GM21447 (cell line): ENCODE measurements around the gene DOCK1.

ENCODE experiments used
- ATAC-seq: cut with Tn5 transposase; IDR thresholded peaks from one replicate; pipeline ENCODE4 v1.9.1; 2021; ENCODE audit not compliant: unreplicated experiment

DOCK1 gene

DNA sequence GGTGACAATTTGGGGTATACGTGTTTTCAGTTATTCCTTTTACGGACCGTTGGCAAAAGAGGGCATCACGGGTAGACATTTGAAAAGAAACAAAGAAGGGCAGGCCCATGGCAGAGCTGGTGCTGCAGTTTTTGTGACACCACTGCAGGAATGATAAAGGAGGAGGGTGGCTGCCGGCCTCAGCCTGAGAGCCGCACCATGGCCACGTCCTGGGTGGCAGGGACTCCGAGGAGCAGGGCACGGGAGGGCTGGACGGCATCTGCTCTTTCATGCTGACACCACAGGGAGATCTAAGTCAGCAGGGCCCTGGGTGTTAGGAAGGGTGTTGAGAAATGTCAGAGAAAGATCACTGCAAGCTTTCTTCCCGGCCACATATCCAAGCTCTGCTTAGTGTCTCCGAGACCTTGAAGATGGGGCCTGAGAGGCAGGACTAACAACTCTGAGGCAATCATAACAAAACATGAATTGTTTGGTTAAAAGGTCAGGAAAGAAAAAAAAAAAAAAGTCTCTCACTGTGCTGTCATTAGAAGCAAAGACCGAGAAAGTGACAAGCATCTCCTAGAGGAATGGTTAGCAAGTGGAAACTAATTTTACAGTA, 254.5 kb downstream of the DOCK1 start:
- ATAC-seq, result no peak

DNA sequence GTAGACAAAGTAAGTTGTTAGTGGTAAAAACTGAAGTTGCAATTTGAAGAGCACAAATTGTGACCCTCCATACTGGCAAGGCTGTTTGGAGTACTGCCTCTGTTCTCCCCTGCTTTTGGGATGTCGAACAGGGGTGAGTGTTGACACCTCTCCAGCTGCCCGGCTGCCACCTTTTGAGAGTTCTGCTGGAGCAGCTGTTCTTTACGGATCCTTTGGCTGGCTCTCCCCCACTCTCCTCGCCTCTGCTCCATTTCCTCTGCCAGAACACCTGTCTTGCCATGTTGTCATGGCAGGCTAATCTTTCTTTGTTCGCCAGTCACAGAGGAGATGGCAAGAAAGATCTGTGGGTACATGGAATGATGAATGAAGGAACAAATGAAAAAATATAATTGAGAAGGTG, 256.3 kb downstream of the DOCK1 start:
- no peak for ATAC-seq

DNA sequence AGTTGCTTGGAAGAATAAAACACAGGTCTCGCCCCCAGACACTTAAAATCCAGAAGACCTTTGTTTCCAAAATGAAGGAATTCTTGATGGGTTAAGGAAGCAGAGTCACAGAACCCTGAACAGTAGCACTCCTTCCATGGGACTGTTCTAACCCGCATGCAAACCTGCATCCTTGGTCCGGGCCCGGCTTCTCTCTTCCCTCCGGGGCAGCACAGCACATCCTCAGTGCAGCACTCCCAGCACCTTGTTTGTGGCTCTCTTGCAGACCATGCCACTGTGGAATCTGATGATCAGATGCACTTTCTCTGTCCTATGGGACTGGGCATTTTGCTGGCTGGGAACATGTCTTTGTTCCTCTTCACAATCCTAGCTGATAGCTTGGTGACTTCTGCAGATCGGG, 257.6 kb downstream of the DOCK1 start:
- ATAC-seq, result no peak

DNA sequence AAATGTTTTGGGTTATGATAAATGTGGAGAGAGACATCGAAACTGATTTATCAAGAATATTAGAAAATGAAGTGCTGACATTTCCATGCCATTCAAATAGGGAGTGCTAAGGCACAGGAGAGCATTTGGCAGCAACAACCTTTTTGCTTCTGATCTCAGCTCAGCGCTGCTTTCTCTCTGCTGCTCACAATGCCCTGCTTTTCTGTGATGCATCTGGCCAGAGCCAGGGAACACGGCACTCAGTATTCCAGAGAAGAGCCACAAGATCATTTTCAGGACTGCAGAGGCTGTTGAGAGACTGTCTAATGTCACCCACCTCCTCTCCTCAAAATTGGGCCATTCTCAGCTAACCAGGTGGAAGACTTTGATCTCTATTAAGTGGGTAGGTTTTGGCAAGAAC, 263.0 kb downstream of the DOCK1 start:
- ATAC-seq, result no peak

DNA sequence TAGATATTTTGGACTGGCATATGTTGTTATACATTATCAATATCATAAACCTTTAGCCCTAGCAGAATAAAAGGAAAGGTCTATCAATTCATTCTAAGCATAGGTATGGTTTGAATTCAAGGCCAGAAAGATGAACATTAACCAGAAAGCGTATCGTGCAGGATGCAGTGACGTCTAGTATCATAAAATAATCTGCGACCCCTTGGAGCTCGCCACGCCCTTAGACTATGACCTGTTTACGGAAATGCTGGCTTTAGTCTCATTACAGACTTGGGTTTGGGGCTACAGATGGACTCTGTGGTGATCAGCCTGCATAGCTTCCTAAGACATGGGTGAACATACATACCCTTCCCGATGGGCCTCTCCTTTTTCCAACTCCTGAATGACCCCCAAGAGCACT, 269.6 kb downstream of the DOCK1 start:
- ATAC-seq, result no peak

DNA sequence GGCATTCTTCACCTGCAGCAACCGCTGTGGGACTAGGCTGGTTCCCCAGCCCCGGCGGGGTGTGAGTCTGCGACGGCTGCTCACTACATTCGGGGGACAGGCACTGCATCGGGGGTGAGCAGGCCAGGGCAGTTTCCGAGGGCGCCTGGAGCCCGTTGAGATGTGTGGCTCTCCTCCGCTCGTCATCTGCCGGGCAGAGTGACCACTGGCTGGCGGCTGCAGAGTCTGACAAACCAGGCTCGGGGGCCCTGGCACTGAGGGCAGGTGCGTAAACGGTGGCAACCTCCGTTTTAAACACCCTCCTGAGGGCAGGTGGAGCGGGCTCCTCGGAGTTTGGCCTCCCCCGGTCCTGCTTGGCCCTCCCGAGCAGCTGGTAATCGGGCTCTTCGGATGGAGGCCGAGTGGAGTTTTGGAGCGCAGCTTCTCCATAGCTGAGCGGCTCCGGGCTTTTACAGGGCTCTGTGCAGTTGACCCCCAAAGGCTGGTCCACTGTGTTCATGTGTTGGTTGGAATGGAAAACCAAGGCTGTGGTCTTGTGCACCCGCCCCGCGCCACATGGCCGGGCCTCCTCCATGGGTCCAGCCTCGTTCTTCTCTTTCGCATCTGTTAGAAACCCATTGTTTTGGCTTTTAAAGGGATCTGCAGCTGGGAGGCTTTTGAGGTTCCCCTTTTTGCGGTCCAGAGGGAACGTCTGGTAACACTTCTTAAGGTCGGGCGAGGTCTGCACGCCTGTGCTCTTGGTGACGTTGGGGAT, 270.3 kb downstream of the DOCK1 start:
- ATAC-seq, result no peak

DNA sequence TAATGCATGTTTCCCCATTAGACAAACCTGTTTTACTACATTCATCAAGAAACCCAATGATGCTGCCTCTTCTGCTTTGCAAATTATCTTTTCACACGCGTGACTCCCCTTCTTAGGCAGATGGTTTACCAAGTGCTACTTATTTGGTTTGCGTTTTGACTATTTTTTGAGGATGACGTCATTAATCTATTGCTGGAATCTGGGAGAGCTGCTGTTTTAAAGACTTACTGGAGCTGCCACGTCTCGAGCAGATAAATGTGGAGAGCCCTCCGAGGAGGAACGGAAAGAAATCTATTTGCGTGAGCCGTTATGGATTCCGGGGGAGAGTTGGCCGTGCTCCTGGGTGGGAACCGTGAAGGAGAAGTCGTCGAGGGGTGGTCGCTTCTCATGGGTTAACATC, 271.4 kb downstream of the DOCK1 start:
- ATAC-seq, result no peak

DNA sequence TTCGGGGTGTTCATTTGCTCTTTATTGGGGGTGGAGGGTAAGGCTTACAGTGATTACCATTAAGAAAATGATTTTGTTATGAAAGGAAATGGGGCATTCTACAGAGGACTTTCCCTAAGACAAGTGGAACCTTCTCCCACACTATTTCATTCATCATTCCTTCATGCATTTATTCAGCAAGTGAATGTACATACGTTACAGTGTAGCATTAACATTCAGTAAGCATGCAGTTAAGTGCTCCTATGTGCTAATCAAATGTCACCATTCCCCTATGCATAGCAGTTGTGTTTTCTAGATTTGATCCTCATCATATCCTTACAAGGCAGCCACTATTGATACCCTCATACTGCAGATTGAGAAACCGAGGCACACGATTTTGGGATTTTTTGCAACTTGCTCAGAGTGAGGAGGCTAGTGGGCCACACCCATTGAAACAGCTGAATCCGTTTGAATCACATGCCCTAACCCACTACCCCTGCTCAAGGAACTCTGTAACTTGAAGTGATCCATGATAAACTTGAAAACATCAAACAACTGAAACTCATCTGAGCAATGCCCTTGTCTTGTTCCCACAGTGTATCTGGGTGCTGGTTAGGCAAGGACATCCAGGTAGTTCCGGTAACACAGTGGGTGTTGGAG, 274.5 kb downstream of the DOCK1 start:
- no peak for ATAC-seq

DNA sequence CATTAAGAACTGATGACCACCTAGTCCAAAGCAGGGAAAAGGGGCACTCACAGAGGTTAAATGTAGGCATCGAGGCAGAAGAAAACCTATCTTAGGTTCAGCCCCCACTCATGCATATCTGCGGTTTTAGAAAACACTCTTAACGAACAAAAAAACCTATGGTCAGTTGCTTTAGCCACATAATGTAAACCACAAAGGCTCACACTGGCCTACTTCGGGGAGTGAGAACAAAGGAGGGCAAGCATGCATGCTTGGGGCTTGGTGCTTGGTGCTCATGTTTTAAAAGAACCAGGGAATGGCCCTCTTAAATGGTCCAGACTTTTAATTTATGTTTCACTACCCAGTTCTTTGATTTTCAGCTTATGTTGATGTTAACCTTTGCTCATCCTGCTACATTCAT, 276.9 kb downstream of the DOCK1 start:
- no peak for ATAC-seq

DNA sequence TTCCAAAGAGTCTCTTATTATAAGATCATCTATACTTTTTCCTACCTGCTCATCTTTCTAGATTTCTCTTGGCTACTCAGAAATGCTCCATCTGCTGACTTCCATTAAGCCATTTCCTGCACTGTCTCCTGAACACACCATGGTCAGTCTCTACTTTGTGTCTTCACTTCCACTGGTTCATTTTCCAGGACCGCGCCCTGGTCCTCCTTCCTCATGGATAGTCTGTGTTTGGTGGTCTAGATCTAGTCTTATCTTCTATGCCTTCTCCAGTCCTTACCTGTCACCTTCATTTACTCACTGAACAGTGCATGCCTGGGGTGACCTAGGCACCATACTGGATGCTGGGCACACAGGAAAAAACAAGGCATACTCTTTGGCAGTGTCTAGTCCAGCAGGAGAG, 279.4 kb downstream of the DOCK1 start:
- ATAC-seq, result no peak

DNA sequence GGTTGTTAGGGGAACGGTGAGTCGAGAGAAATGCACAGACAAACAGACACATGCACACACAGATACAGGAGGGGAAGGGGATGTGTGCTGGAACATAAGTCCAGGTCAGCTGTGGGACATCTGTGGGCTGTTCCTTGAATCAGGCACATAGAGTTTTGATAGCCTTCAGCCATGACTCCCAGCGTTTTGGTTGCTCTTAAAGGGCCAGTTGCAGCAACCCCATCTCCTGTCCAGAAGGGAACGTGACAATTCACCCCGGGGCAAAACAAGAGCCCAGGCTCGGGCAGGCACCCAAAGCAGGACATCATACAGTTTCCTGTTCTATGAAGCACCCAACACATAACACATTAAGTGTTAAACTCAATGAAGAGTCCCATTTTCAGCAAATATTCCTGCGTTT, 281.6 kb downstream of the DOCK1 start:
- ATAC-seq, result no peak

DNA sequence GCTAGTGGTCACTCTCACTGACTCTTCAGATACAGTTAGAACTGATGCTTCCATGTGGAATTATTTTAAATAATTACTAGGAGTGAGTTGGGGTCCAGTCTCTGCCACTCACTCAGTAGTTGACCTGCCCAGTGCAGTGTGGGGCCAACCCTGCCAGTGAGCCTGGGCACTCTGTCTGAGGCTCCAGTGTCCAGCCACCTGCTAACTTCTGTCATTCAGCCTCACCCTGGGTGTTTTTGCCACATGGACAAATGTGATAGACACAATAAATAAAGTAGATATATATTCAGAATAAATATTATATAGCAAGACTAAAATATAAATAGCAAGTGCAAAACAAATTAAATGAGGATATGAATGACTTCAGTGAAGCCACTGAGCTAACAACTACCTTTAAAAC, 284.0 kb downstream of the DOCK1 start:
- no peak for ATAC-seq

DNA sequence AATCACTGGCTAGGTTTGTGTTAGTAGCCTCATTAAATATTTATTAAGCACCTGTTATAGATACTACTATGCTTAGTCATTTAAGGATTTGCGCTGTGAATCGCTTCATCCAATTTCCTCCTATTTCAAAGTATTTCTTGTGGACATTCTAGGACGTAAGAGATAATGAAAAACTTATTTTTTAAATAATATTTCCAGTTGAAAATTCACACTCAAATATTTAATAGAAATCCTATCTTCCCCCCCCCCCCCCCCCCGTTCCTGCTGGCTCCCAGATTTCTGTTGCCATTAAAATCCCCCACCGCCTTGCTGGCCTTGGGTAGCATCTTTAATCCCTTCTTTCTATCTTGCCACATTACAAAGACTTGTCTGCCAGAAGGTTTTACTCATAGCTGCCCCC, 285.2 kb downstream of the DOCK1 start:
- no peak for ATAC-seq

DNA sequence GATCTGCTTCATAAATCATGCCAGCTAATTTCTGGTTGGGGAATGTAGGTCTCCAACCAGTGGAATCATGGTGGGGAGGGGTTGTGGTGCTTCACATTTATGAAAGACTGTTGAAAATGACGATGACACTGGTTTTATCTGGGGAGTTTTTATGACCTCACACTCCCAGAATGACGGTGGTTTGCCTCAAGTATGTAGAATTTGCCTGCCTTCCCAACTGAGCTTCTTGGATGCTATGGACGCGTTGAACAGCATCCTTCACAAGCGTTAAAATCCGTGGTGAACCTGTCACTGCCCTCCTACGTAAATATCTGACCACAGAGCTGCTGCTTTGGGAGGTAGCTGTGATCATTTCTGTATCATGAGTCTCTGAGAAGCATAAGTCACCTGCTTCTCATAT, 287.9 kb downstream of the DOCK1 start:
- no peak for ATAC-seq

DNA sequence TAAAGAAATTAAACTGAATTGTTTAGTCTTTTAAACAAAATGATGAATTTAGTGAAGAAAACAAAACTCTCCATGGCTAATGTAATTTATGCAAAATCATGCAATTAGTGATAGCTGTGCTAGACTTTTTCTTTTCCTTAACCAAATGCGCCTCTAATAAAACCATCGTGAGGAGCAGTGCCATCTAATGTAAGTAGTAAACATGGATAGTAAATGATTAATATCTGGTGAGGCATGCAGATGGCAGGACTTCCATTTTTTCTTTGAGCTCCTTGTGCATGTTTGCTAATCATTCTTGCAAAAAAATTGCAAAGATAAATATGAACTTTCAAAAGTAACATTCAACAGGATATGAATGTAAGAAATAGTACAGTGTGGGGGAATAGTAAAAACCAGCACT, 288.9 kb downstream of the DOCK1 start:
- ATAC-seq, result no peak

DNA sequence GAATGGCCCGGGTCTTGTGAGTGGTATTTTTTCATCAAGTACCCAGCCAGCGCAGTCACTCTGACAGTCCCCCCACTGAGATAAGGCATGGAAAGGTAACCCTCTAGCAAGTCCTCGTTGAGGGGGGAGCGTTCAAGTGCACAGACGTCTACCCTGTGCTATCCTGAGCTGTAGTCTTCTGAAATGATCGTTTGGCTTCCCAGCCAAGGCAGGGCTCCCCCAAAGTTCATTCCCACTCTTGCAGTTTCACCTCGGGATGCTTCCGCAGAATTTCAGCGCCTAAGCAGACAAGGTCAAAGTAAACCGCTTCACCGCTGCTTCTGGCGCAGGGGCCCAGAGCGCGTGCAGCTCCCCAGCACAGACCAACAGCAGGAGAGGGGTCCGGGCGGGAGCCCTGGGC, 289.4 kb downstream of the DOCK1 start:
- ATAC-seq, result no peak

DNA sequence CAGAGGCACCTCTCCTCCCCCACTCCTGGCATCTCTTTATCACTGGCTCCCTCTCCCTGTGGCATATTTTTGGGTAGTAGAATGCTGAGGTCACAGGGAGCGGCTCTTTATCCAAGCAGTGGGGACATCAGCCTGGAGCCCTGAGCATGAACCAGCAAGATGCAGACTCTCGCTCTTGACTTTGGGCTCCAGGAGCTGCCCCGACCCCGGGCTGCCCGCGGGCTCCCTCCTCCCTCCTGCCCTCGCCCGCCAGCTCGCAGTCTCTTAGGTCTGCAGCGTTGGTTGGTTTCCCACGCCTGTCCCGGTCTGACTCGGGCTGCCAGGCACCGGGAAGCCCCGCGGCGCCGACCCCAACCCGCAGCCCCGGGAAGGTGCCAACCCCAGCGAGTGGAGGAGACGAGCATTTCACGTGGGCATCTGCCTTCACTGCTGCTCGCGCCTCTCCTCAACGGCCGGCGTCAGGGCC, 289.8 kb downstream of the DOCK1 start:
- no peak for ATAC-seq

DNA sequence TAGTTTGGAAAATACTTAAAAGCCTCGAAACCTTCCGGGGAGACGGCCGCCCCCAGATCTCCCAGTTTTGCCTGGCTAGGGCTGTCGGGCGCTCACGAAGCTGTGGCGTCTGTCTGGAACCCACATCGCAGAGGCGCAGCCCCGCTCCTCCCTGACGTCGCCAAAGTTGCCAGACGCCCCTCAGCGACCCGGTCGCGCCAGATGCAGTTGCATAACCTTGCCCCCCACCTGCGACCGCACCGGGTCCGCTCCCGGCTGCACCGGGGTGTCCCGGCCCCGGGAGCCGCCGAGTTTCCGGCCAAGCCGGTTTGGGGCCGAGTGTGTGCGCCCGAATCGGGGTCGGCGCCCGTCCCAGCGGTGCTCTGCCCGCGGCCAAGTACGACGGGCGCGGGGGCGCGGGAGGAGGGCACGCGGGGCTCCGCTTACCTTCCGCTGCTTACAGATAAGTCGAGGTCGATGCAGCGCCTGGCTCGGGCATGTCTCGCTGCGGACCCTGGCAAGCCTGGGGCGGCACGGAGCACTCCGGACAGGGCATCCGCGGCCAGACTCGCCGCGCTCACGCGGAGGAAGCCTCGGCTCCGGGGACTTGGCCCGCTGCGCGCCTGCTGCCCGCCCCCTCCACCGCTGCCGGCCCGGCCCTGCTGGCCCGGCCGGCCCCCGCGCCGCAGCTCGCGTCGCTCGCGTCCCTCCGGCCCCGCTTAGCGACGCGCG, 290.5 kb downstream of the DOCK1 start:
- ATAC-seq, result no peak

DNA sequence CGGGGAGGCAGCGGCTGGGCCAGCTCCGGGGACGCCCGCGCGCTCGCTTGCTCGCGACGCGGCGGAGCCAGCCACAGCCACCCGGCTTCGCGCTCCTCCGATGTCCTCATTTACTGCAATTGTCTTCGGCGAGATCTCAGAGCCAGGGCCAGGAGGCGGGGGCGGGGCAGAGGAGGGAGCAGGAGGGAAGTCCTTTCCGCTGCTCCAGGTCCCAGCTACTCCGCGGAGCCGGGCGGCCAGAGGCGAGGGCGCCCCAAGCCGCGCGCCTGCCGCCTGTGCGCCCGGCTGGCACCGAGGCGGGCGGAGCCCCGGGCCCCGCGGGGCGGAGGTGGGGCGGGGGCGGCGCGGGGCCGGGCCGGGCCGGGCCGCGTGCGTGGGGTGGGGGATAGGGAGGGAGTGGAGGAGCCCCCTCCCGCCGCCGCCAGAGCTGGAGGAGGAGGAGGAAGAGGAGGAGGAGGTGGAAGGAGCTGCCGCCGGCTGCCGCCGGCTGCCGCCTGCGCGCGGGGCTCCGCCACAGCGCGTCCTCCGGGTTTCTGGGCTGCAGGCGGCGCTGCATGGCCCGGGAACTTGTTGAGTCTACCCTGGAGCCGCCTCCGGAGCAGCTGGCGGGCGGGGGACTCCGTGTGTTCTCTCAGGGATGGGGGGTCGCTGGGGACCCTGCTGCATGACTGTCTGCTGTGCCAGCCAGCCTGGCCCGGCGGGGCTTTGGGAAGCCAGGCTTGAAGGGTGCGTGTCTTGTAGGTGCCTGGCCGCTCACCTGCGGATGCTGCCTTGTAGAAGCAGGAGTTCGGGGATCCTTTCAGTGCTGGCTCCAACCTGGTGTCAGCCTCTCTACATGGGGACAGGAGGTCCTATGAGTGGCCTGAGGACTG, 291.3 kb downstream of the DOCK1 start, which contains the start of gene INSYN2A:
Gene INSYN2A (minus strand): TSS at position 310 of the 872 bp plus-strand sequence. CDS start 20,196 bp downstream, outside the sequence.
- no peak for ATAC-seq

DNA sequence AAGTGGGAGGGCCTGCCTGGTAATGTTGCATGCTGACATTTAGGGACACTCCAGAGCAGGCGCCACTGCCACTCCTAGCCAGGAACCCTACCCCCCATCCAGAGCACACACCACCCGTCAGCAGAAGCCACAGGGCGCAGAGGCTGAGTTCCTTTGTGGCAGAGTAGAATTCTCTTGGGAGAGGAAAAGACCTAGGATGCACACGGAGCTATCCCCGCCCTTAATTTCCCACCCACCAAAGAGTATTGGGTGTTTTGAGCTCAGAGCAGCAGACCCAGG, 291.9 kb downstream of the DOCK1 start:
- ATAC-seq, result no peak

DNA sequence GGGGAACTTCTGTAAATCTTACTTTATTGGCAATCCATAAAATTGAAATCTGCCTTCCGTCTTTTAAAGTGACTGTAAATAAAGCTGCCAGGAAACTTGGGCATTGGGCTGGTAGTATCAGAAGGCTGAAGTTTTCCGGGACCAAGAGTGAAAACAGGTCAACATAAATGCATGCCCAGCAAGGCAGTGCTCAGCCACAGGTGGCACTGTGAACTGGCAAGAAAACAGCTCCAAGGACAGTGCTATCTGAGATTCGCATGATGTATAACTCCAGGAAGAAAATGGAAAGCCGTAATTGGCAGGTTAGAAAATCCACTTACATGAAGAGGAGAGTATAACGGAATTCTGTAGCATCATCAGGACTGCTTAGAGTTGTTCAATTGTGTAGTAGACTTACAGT, 293.1 kb downstream of the DOCK1 start:
- ATAC-seq, result no peak
